NCI-H2227 (cell line): ENCODE data around the gene ZNF433.
"Not testable (repeated sequence)": the region's sequence is repeated elsewhere in the genome, so short reads cannot be mapped to it uniquely, and the experiment has no call there.

Experiments
- DNase-seq: peaks from one replicate; lab custom pipeline; 2025; ENCODE audit not compliant: unreplicated experiment; lab: John Stamatoyannopoulos, UW

ZNF433 gene

GRCh38 chr19:11991921-11992320 is 43.6 kb downstream of the ZNF433 start:
- DNase-seq: not testable (repeated sequence)

- DNase-seq: no peak
Observed at GRCh38 chr19:11989112-11989456, 46.4 kb downstream of the ZNF433 start.

- peak; percentile 89 for DNase-seq
Observed at GRCh38 chr19:11987405-11988281, 47.8 kb downstream of the ZNF433 start.

GRCh38 chr19:11986754-11987153 is 48.7 kb downstream of the ZNF433 start:
- DNase-seq: no peak

- DNase-seq: no peak
Observed at GRCh38 chr19:11984986-11985385, 50.5 kb downstream of the ZNF433 start.

- DNase-seq: no peak
Observed at GRCh38 chr19:11982526-11982925, 53.0 kb downstream of the ZNF433 start.

GRCh38 chr19:11979527-11979926 is 56.0 kb downstream of the ZNF433 start:
- DNase-seq: no peak

GRCh38 chr19:11978492-11979100 is 56.9 kb downstream of the ZNF433 start:
- no peak for DNase-seq

- DNase-seq: no peak
Observed at GRCh38 chr19:11973019-11973810, 62.3 kb downstream of the ZNF433 start.

GRCh38 chr19:11971041-11971440 is 64.4 kb downstream of the ZNF433 start:
- no peak for DNase-seq

GRCh38 chr19:11970174-11970573 is 65.3 kb downstream of the ZNF433 start:
- DNase-seq: no peak

GRCh38 chr19:11964858-11965645 is 70.4 kb downstream of the ZNF433 start, which contains the start of gene ZNF763:
TSS of gene ZNF763 (plus strand) at chr19:11965040. CDS start at chr19:11965209, 169 bp downstream.
- peak; percentile 68 for DNase-seq
